Thyroid gland (tissue), 4 donors: ENCODE results near the gene BTNL9.
A peak's percentile ranks its signal among the peaks of the same experiment; 100 is the strongest.

Experiments used
- POLR2A ChIP-seq, 2 donors: fragments of 450-650 bp; IDR thresholded peaks; one replicate each; pipeline ENCODE4 v1.6.1; 2017; ENCODE audit warnings: antibody characterized with exemption in 2 of 2, mild to moderate bottlenecking in 2 of 2, moderate library complexity in 1 of 2
- TF ChIP-seq, protein P1 (sequence below), 6 experiments: fragments of 200-600 bp in 3 of 6; fragments of 450-650 bp in 3 of 6; sonication (generic) in 3 of 6; IDR thresholded peaks; one replicate each; pipeline ENCODE4 v1.5.1; 2016 to 2019; ENCODE audit warnings: antibody characterized with exemption in 6 of 6, mild to moderate bottlenecking in 2 of 6, inconsistent platforms in 1 of 6, moderate library complexity in 1 of 6

DNA sequence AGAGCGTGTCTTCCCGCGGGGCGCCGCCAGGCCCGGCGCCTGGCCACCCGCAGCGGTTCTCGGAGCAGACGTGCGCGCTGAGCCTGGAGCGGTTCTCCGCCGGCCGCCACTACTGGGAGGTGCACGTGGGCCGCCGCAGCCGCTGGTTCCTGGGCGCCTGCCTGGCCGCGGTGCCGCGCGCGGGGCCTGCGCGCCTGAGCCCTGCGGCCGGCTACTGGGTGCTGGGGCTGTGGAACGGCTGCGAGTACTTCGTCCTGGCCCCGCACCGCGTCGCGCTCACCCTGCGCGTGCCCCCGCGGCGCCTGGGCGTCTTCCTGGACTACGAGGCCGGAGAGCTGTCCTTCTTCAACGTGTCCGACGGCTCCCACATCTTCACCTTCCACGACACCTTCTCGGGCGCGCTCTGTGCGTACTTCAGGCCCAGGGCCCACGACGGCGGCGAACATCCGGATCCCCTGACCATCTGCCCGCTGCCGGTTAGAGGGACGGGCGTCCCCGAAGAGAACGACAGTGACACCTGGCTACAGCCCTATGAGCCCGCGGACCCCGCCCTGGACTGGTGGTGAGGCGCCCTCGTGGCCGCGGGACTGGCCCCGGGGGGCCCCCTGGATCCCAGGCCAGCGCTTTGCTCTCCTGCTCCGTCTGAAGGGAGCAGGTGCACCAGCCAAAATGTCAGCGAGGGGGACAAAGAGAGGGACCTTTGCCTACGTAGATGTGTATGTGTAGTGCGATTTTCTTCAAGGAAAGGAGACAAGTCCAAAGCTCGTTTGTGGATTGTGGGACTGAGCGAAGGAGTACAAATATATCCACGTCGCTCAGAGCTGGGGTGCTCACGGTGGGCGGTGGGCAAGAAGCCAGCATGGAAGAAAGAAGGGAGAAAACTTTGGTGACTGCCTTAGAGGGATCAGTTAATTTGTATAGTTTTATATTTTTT lies 19.5 kb downstream of the BTNL9 start:
- no peak for TF ChIP-seq POLR2A (IDR thresholded peaks at IDR 0.05)
- TF ChIP-seq, protein P1, sequence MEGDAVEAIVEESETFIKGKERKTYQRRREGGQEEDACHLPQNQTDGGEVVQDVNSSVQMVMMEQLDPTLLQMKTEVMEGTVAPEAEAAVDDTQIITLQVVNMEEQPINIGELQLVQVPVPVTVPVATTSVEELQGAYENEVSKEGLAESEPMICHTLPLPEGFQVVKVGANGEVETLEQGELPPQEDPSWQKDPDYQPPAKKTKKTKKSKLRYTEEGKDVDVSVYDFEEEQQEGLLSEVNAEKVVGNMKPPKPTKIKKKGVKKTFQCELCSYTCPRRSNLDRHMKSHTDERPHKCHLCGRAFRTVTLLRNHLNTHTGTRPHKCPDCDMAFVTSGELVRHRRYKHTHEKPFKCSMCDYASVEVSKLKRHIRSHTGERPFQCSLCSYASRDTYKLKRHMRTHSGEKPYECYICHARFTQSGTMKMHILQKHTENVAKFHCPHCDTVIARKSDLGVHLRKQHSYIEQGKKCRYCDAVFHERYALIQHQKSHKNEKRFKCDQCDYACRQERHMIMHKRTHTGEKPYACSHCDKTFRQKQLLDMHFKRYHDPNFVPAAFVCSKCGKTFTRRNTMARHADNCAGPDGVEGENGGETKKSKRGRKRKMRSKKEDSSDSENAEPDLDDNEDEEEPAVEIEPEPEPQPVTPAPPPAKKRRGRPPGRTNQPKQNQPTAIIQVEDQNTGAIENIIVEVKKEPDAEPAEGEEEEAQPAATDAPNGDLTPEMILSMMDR (IDR thresholded peaks at IDR 0.05) = peak in 1 of 6 experiments; percentile 7
